LNCaP clone FGC (cell line): ENCODE results near the gene KLF11.

Experiments
- DNase-seq: peaks from one replicate; pipeline ENCODE4 v3.0.0-alpha.2; 2011; ENCODE audit warnings: low read depth
- H3K4me3 ChIP-seq: 2 replicates; pipeline ENCODE4 v1.5.1; 2011; ENCODE audit warnings: mild to moderate bottlenecking, low read depth, low read length, control low read depth
- CTCF ChIP-seq: IDR thresholded peaks from 2 replicates; pipeline ENCODE4 v1.5.1; 2012; ENCODE audit warnings: mild to moderate bottlenecking; ENCODE audit not compliant: control insufficient read depth, insufficient read depth; ENCODE audit errors: extremely low read depth

The KLF11 gene

DNA sequence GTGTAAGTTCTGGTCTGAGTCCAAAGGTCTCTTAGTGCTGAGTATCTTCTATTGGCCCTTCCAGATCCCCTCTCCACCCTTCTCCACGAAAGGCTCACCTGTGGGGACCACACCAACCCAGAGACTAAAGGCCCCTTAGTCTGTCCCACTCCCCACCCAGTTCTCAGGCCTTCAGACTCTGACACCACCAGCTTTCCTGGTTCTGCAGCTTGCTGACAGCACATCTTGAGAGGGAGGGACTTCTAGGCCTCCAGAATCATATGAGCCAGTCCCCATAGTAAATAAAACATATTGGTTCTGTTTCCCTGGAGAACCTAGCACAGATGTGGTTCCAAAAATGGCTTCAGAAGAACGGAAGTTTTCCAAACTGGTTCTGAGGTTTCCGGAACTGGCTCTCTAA is 38.5 kb upstream of the KLF11 start:
- TF ChIP-seq CTCF, result no peak
- no peak for DNase-seq

DNA sequence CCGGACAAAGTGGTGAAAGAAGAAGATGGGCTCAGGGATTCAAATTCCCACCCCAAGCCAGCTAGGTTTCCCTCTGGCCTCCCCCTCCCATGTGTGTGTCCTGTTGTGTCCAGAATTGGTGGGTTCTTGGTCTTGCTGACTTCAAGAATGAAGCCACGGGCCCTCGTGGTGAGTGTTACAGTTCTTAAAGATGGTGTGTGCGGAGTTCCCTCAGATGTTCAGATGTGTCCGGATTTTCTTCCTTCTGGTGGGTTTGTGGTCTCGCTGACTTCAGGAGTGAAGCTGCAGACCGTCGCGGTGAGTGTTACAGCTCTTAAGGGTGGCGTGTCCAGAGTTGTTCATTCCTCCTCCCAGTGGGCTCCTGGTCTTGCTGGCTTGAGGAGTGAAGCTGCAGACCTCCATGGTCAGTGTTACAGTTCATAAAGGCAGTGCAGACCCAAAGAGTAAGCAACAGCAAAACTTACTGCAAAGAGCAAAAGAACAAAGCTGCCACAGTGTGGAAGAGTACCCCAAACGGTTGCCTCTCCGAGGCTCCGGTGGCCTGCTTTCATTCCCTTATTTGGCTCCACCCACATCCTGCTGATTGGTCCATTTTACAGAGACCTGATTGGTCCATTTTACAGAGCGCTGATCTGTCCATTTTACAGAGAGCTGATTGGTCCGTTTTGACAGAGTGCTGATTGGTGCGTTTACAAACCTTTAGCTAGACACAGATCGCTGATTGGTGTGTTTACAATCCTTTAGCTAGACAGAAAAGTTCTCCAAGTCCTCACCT is 37.7 kb upstream of the KLF11 start:
- DNase-seq, result no peak

More for the DNA sequence above, 38.5 kb upstream of the KLF11 start:
- H3K4me3 ChIP-seq, result no peak overlapping the region

DNA sequence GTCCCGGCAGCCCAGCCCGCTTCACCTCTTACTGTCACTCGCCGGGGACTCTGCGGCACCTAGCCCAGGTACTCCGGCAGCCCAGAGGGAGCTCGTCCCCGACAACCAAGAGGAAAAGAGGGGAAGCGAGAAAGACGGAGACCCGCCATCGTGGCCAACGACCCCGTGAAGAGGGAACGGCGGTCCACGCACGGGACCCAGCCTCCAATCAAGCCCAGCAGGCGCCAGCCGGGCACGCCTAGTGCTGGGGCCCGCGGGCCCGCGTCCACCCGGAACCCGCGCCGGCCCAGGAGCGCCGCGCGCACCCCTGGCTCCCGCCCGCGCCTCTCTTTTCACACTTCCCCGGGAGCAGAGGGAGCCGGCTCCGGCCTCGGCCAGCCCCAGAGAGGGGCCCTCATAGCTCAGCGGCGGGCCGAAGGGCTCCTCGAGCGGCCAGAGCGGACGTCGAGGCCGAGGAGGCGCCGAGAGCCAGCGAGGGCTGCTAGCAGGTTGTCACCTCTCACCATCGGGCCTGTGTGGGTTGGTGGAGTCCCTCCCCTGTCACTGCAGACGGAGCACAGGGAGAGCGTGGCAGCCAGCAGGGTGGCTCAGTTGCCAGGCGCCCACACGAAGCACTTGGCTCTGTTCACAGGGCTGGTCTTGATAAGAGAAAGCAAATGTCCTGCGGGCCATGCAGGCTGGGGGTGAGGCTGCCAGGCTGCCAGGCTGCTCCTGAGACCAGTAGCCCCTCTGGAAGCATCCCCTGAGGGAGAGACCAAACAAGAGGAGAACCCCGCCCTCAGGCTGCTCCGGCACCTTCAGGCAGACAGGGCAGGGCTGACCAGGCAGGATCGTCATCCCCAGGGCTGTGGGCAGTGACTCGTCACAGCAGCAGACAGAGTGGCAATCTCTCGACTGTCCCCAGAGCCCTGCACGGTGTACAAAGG is 36.9 kb upstream of the KLF11 start:
- no peak overlapping the region for H3K4me3 ChIP-seq
- no peak for DNase-seq
- no peak for TF ChIP-seq CTCF

More for the DNA sequence above, 37.7 kb upstream of the KLF11 start:
- no peak overlapping the region for H3K4me3 ChIP-seq
- no peak for TF ChIP-seq CTCF

DNA sequence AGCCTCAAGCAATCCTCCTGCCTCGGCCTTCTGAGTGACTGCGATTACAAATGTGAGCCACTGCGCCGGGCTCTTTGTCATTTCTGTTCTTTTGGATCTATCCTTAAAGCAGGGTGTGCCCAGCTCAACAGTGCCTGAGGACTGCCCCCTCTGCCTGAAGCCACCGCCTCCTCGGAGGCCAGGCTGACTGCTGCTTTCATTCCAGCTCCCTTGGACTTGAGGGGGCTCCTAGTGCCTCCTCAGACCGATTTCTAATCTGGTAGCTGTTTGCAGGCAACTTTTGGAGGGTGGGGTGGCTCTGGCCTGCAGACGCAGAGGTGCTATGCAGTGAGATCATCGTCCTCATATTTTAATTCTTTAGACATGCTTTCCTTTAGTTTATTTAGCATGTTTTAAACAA is 35.9 kb upstream of the KLF11 start:
- no peak for TF ChIP-seq CTCF
- H3K4me3 ChIP-seq, result no peak overlapping the region
- DNase-seq, result no peak

- TF ChIP-seq CTCF, result no peak
- no peak overlapping the region for H3K4me3 ChIP-seq
- DNase-seq, result no peak
Measured at GRCh38 chr2:10007921-10008808, 35.2 kb upstream of the KLF11 start.

- TF ChIP-seq CTCF, result no peak
Measured at GRCh38 chr2:10008809-10009176, 34.6 kb upstream of the KLF11 start.

More at GRCh38 chr2:10008809-10009176, 34.6 kb upstream of the KLF11 start:
- no peak for DNase-seq
- H3K4me3 ChIP-seq, result no peak overlapping the region
